HG02885 (cell line): Measurements from ENCODE around the gene GATA2.
A peak's percentile ranks its signal among the peaks of the same experiment; 100 is the strongest.

Experiments
- ATAC-seq: cut with Tn5 transposase; IDR thresholded peaks from one replicate; pipeline ENCODE4 v1.9.1; 2021; ENCODE audit warnings: mild to moderate bottlenecking; ENCODE audit not compliant: unreplicated experiment, poor library complexity

Gene GATA2

DNA sequence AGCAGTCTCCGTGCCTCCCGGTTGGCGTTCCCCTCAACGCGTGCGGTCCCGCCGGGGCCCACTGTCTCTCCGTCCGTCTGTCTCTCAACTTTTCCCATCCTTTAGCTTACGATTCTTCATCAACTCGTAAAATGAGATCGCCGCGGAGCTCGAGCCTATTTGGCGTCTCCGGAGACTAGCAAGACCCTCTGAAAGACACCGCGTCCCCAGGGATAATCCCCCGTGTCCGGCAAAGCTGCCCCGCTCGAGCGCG lies 3.4 kb downstream of the GATA2 start:
- ATAC-seq = no peak

DNA sequence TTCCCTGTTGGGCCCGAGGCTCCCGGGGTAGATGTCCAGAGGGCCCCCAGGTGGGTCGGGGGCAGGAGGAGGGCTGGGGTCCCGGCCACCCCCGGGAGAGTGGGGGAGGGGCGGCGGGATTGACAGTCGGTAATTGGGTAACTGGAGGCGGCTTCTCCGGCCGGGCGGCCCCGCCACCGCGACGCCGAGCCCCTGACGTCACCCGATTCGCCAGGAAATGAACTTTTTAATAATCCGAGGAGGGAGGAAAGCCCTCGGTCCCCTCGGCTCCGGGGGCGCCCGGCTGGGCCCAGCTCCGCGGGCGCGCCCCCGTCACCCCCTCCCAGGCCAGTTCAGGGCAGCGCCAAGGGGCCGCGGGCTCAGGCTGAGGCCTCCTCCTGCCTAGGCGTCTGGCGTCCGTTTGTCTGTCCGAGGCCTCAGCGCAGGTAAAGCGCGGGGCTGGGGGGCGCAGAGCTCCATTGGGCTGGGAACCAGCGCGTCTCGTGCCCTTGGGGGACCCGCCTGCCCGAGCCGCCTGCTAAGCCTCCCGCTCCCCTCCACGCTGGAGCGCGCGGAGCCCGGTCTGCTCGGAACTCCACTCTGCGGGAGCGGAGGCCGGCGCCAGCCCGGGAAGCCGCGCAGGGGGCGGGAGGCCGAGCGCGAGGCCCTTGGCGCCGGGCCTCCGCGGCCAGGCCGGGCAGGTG lies 3.9 kb downstream of the GATA2 start:
- ATAC-seq = no peak

DNA sequence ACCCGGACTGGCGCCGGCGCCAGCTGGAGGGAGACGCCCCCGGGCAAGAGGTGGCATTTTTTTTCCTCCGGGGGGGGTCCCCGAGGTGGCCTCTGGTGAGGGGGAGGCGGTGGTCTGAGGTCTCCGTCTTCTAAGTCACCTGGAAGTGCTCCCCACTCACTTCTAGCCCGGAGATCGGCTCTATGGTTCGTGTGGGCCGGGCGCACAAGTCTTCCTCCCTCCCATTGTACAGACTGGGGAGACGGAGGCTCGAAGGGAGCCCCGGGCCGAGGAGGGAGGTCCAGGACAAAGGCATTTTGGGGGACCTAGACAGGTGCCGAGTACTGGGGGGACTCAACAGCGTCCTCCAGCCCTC lies 4.4 kb downstream of the GATA2 start:
- no peak for ATAC-seq

DNA sequence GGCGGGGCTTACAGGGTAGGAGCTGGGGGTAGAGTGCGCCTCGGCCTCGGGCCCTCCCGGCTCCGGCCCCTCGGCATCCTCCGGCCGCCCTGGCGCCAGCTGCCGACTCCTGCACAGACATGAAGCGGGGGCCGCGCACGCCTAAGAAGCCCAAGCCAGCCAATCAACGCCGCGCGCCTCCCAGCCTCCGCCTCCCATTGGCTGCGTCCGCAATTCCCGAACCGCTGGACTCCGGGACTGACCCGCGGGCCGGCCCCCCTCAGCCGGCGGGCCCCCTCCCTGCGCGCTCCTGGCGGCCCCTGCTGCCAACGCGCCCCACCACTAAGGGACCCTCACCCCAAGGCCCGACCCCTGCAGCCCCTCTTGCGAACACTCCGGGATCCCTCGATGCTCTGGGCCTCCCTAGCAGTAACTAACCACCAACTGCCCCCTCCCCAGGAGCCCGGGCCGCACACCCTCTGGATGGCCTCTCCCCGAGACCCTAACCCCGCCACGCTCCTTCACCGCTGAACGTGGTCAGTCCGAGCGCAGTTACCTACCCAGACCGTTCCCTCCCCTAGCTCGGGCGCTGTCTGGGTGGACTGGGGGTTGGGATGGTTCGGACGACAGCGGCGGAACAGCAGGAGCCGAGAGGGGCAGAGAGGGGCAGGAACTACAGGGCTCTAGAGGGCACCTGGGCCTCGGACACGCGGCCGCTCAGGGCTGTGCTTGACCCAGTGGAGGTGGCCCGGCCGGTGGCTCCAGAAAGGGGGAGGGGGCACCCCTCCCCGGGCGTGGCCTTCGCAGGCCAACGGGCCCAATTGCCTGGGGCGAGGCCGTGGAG lies 5.0 kb downstream of the GATA2 start:
- peak; percentile 54 for ATAC-seq

DNA sequence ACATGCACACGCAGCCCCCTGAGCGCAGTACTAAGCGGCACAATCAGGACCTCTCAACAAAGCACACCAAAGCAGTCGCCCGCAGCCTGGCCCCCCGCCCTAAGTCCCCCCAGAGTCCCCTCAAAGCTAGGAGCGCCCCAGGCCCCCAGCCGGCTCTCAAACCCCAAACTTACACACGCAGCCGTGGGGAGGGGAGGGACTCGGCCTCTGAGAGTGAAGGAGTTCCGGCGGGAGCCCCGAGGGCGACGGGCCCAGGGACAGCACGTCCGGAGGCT lies 5.5 kb downstream of the GATA2 start:
- peak; percentile 5 for ATAC-seq

DNA sequence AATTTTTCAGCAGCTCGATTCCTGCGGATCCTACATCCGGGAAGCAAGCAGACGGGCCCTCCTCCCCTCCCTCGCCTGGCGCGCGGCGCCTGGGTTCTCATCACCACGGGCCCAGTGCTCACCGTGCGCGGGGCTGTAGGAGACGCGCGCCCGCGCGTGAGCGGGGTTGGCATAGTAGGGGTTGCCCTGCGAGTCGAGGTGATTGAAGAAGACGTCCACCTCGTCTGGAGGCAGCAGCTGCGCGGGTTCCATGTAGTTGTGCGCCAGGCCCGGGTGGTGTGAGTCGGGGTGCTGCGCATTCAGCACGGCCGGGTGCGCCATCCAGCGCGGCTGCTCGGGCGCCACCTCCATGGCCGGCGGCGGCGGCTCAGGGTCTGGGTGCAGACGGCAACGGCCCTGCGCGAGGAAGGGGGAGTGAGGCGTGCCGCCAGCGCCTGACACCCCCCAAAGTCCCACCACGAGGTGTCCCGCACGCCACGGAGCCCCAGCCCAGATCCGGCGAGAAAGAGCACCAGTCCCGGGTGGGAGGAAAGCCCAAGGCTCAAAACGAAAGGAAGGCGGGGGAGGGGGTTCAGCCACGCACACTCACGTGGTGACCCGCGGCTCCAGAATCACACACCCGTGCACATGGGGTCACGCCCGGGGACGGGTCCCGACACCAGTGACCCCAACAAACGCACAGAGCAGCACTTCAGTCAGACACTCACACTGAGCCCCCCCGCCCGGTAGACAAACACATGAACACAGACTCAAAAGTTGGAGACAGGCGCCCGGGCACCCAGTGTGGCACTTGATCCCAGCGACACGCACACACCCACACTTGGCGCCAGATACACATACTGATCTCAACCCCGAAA lies 6.1 kb downstream of the GATA2 start:
- ATAC-seq = no peak

DNA sequence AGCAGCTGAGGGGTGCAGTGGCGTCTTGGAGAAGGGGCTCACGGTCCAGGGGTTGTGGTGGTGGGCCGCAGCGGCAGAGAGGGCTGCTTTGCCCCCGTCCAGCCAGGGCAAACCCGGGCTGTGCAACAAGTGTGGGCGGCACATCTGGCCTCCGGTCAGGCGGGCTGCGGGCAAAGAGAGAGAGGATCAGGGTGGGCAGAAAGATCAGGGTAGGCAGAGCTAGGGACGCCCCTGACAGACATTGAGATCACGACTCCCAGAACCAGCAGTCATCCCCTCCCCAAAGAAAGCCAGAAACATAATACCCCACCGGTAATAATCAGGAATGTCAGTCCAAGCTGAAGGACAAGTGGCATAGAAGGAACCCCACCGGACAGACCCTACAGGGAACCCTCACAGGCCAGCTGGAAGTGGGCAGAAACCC lies 6.8 kb downstream of the GATA2 start:
- no peak for ATAC-seq

DNA sequence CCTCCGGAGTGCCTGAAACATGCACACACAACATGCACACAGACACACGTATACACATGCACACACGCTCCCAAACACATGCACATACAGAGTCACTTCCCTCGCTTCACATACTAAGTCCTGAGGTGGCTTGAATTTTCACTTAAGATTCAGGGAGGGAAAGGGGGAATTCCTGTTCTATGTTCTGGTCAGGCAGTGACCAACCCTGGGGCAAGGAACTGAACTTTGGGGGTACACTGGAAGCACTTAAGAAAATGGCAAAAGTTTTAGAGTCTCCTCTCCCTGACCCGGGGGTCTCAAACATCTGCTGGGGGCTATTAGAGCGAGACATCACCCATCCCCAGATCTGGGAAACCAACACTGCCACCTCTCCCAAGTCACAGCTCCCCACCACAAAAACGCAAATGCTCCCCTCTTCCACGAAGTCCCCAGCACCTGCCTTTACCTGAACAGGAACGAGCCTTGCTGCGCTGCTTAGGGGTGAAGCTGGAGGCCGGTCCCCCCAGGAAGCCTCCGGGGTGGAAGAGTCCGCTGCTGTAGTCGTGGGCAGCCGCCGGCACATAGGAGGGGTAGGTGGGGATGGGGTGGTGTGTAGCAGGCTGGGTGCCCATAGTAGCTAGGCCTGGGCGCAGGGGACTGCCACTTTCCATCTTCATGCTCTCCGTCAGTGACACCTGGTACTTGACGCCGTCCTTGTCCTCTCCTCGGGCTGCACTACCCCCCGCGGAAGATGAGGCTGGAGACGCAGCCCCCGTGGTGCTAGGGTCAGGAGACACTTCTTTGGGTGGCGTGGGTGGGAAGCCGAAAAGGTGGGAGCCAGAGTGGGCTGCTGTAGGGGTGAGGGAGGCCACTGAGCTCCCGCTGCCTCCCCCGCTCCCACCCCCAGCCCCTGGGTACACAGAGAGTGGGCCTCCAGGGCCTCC lies 7.5 kb downstream of the GATA2 start:
- ATAC-seq = no peak

DNA sequence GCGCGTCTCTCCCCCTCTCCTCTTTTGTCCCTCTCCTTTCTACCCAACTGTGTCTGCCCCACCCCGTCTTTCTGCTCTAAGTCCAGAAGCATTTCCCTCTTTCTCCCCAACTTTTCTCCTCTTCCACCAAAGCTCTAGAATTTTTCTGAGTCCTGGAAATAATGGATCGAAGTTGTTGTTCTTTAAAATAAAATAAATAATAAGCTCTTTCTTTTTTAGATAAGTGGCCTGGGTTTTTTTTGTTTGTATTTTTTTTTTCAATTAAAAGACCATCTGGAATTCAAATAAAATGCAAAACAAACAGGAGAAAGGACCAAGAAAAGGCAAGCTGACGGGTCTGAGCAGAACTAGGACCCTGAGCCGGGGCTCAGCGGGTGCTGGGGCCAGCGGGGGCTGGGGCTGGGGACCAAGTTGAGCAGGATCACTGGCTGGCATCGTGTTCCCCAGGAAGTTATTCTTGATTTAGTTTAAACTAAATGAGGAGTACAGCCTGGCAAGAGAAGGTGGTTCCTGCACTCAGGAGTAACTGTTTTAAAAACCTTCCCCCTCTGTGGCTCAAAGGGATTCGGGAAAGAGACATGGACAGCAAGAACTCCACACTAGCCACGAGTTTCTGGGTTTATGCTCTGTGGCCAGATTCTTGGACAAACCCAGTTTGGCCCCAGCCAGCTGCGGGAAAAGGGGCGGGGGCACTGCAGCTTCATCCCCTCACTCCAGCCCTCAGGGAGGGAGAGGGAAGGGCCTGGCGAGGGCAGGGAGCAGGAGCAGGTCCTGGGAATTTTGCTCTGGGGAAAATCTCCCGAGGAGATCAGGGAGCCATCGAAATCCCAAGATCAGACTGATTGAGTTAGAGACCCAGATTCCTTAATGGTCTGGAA lies 8.4 kb downstream of the GATA2 start:
- no peak for ATAC-seq

DNA sequence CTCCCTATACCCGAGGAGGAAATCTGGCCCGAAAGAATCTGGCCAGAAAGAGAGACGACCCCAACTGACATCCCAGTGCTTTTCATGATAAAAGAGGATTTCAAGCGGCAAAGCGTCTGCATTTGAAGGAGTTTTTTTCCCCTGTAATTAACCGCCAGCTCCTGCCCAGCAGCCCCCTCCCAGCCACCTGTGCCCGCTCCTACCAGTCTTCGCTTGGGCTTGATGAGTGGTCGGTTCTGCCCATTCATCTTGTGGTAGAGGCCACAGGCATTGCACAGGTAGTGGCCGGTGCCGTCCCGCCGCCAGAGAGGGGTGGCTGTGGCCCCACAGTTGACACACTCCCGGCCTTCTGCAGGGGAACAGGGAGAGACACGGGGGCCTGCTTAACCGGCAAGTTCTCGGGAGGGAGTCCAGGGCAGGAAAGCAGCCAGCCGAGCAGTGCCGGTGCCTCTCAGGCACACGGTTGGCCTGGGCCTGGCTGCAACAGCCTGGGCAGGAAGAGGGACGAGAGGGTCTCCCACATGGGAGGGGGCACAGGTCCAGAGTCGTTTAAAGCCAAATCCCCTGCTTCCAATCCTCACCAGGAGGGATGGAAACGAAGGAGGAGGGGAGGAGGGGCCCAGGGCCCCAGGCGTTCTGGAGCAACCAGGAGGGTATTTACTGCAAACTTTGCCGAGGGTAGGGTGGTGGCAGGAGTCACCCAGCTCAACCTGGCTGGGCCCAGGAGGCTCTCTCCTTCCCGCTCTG lies 9.2 kb downstream of the GATA2 start:
- ATAC-seq = no peak

DNA sequence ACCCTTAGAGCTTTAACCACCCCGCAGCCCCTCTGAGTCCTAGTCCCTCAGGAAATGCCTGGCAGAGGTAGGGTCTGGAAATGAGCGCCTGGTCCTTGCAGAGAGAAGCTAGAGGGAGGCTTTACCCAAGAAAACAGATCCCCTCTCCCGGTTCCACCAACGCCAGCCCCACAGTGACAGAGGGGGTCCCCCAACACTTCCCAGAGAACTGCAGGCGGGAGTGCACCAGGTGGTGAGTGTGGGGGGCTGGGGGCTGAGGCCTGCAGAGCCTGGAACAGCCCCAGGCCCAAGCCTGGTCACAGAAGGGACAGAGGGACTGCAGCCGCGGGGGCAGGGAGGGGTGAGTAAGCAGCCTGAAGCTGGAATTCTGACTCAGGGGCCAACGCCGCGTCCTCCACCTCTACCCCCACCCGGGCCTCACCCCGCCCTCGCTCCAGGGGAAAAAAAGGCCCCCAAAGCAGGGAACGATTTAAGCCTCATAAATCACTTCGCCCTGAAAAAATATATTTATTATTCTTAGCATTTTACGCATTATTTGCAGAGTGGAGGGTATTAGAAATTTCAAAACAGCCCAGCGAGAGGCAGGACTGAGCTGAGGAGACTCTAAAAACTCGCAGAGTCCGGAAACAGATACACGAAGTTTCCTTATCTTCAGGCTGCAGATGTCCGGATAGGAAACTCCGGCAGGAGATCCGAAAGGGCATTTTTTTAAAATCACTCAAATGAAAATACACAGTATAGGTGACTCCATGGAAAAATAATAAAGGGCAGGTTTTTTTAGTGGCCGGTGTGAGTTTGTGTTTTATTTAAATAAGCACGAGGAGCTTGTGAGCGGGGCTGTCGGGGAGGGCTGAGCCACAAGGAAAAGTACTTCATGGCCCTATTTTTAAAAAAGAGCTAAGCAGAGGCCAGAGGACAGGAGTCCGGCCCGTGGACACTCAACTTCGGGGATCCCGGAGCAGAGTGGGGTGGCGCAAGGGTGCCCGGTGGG lies 10.0 kb downstream of the GATA2 start:
- no peak for ATAC-seq

DNA sequence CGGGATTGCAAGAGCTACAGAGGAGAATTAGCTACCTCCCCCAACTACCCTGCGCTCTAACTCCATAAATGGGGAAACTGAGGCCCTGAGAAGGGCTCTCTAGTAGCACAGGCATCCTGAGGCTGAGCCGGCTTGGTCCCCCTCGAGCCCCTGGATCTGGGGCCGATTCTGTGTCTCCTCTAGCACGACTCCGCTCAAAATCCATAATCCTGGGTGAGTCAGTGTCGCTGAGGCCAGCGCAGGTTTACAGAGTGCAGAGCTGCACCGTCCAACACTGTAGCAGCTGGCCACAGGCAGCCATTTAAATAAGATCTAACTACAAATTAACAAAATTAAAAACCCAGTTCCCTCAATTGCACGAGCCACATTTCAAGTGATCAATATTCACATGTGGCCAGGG lies 10.8 kb downstream of the GATA2 start:
- no peak for ATAC-seq

DNA sequence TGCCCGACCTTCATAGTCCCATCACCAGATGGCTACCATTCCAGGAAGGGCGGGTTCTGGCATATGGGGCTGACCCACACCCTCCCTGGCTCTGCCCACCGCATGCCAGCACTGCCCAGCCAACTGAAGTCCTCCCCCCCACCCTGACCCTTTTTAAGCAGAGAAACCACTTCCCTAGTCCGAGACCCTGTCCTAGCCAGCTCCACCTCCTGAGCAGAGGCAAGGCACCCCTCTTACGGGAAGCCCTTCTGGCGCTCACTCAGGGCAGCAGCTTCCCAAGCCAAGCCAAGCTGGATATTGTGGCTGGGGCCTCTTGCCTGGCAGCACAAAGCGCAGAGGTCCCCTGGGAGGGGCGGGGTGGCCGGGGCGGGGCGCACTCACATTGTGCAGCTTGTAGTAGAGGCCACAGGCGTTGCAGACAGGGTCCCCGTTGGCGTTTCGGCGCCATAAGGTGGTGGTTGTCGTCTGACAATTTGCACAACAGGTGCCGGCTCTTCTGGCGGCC lies 11.5 kb downstream of the GATA2 start:
- ATAC-seq = no peak

DNA sequence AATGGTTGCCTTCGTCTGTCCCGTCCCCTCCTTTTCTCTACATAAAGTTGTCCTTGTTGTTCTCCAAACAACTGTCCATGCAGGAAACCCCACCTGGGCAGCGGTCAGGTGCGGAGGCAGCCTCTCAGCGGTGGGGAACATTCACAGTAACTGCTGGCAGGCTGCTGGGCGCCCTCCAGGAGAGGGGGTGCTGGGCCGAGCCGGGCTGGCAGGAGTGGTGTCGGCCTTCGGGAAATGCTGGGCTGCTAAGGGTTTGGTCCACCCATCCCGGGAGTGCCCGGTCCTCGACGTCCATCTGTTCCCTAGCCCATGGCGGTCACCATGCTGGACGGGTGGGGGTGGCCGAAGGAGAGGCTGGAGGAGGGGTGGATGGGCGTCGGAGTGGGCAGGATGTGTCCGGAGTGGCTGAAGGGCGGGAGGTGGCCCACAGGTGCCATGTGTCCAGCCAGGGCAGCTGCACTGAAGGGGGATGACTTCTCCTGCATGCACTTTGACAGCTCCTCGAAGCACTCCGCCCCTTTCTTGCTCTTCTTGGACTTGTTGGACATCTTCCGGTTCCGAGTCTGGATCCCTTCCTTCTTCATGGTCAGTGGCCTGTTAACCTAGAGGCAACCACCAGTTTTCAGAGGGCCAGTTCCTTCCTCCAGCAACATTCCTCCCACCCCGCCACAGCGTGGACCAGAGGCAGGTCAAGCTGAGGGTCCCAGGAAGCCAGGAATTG lies 12.1 kb downstream of the GATA2 start:
- no peak for ATAC-seq

DNA sequence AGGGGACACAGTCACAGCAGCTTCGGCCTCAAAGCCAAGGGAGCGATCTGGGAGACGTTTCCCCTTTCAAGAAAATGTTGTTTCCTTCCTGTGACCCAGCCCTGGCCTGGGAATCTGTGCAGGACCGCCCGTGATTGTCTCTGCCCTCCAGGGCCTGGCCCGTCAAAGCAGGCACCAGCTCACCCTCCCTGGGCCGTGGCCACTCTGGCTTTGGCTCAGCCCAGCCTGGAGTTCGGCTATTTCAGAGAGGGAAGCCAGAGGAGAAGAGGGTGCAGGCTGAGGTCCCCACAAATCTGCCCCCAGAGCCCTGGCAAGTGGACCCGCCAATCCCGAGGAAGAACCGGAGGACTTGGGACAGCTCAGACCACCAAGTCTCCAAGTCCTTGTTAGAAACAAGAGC lies 12.7 kb downstream of the GATA2 start:
- ATAC-seq = no peak

DNA sequence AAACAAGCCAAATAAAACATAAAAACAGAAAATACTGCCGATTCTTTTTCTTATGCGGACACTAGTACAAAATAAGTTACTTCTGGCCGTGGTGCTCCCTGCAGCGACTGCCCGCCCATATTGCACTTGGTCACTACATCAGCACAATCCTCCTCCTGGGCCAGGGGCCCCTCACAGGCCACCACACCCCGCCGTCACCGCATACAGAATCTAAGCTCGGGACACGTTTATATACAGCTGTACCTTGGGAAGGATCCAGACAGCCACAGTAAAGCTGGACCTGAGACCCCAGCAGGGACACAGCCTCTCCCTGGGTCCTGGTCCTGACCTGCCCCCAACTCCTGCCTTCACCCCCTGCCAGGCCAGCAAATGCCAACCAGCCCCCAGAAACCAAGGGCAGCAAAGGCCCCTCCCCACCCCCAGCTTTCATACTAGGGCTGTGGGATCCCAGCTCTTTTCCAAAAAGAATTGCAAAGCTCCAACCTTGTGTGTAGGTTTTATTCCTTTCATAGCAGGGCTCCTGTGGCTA lies 13.4 kb downstream of the GATA2 start:
- no peak for ATAC-seq
